ENCODE data around the gene OR52H1.
"Not testable (repeated sequence)": the region's sequence is repeated elsewhere in the genome, so short reads cannot be mapped to it uniquely, and the experiment has no call there.

The OR52H1 gene

DNA sequence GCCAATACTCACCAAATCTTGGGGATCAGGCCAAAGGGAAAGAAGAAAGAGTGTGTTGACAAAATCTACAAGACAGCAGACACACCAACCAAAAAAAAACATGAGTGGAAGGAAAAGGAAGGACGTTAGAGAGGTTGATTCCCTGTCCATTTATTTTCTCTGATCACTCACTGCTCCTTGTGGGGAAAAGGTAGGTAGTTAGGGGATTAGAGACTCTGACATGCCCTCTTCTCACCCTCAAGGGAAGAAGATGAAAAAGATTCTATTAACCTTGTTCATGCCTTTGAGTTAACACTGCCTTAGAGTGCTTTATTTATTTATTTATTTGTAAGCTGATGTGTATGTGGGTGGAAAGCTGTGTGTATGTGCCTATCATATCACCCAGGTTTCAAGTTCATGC, at the start of gene OR52H1:
Gene OR52H1, minus strand, starts transcription at position 101 of the 400 bp plus-strand sequence. CDS start 3,035 bp downstream, outside the sequence.
- no peak for DNase-seq

DNA sequence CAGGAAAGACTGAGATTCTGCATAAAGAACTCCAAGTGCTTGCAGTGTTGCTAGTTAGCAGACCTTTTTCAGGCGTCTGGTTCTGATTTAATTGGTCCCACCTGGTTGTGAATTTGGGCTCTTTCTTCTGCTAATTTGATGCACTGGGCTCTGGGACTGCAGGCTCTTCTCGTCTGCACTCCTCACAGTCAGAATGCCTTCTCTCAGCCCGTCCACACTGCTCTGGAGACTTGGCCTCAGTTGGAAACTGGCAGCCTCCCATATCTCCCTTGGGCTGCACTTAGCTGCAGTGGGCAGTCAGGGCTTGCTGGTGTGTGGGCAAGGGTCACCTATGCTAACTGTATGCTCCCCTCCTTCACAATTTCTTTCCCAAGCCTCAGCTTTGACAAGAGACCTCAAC, 49.6 kb upstream of the OR52H1 start:
- DNase-seq, result no peak

DNA sequence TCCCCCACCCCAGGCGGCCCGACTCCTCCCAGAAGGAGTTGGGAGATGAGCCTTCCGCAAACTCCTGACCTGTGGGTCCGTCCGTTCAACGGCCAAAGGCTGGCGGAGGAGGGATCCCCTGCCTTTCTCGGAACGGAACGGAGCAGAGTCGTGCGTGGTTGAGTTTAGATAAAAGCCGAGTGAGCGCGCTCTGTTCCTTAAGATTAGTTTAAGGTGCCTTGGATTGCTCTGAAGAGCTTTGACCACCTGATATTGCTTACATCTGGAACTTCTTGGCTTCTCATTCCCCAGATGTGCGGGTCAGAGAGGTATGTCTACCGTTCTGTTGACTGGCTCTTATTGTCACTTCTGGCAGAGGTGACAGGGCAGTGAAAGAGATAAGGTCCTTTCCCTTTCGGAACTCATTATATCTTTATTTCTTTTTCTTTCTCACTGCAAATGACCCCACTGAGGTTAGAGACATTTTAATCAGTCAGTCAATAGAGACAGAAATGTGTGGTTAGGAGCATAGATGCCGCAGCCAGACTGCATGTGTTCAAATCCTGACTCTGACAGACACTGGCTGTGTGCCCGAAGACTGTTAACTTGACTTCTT, 48.4 kb upstream of the OR52H1 start, which contains the start of gene TRIM6:
Gene TRIM6, plus strand, starts transcription at position 31 of the 595 bp plus-strand sequence. Its CDS starts 261 bp downstream, at position 292.
- peak; percentile 65 for DNase-seq

DNA sequence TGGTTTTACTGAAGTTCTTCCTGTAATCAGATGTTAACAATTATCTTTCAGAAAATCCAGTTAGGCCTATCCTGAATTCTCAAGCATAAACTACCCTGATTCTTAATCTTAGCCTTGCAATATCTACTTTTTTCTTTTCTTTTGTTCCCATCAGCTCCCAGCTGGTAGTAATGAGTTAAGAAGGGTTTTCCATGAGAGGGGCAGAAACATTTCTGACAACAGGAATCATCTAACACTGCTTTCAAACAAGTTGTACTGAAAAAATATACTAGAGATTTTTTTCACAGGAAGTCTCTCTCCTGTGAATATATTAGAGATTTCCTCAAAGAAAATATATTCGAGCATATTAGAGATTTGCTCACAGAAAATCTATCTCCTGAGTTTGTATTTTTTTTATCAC, 44.8 kb upstream of the OR52H1 start:
- no peak for DNase-seq

DNA sequence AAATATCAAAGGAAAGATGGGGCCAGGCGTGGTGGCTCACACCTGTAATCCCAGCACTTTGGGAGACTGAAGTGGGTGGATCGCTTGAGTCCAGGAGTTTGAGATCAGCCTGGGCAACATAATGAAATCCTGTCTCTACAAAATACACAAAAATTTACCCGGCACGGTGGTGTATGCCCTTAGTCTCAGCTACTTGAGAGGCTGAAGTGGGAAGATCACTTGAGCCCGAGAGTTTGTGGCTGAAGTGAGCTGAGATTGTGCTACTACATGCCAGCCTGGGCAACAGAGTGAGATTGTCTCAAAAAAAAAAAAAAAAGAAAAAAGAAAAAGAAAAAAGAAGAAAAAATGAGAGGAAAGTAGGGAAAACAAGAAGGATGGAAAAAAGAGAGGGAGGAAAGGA, 44.3 kb upstream of the OR52H1 start:
- no peak for DNase-seq

DNA sequence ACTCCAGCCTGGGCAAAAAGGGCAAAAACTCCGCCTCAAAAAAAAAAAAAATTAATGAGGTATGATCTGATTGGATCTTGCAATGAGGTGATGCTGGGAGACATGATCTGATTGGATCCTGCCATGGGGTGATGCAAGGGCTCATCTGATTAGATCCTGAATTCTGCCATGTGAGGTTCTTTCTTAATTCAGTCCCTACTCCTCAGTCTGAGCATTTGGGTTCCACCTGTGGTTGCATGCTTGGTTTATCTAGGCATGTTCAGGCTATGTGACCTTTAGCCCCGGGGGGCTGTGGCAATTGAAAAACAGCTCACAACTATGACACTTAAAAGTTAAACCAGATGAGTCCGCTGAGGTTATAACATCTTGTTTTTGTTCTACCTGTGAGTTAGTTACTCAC, 43.3 kb upstream of the OR52H1 start:
- no peak for DNase-seq

DNA sequence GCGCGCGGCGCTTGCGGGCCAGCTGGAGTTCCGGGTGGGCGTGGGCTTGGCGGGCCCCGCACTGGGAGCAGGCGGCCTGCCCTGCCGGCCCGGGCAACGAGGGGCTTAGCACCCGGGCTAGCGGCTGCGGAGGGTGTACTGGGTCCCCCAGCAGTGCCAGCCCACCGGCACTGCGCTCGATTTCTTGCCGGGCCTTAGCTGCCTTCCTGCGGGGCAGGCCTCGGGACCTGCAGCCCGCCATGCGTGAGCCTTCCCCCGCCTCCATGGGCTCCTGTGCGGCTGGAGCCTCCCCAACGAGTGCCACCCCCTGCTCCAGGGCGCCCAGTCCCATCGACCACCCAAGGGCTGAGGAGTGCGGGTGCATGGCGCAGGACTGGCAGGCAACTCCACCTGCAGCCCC, 41.6 kb upstream of the OR52H1 start:
- DNase-seq, result not testable (repeated sequence)

DNA sequence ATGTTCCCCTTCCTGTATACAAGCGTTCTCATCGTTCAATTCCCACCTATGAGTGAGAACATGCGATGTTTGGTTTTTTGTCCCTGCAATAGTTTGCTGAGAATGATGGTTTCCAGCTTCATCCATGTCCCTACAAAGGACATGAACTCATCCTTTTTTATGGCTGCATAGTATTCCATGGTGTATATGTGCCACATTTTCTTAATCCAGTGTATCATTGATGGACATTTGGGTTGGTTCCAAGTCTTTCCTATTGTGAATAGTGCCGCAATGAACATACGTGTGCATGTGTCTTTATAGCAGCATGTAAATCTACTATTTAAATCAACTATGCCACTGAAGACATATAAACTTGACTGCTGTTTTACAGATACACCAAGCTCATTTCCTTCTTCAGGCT, 36.1 kb upstream of the OR52H1 start:
- not testable (repeated sequence) for DNase-seq

DNA sequence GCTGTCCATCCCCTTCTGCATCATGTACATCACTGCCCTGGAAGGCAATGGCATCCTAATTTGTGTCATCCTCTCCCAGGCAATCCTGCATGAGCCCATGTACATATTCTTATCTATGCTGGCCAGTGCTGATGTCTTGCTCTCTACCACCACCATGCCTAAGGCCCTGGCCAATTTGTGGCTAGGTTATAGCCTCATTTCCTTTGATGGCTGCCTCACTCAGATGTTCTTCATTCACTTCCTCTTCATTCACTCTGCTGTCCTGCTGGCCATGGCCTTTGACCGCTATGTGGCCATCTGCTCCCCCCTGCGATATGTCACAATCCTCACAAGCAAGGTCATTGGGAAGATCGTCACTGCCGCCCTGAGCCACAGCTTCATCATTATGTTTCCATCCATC, 32.7 kb upstream of the OR52H1 start:
- DNase-seq, result no peak

DNA sequence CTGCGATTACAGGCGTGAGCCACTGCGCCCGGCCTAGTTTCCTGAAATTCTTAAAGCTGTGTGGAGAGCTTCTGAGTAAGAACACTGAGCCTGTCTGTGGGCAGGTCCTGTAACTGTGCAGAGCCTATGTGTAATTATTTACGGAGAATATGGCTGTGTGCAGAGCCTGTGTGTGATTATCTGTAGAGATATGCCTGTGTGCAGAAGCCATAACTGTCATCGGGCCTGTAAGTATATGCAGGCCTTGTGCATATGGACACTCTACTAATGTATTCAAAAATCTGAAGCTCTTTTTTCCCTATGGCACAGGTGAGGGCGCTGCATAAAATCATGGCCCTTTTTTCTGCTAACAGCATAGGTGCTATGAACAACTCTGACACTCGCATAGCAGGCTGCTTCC, 32.2 kb upstream of the OR52H1 start, which contains the start of gene OR52B6:
Gene OR52B6, plus strand, starts transcription at position 301 of the 400 bp plus-strand sequence. Its CDS starts 0 bp downstream, at position 301.
- DNase-seq, result no peak

DNA sequence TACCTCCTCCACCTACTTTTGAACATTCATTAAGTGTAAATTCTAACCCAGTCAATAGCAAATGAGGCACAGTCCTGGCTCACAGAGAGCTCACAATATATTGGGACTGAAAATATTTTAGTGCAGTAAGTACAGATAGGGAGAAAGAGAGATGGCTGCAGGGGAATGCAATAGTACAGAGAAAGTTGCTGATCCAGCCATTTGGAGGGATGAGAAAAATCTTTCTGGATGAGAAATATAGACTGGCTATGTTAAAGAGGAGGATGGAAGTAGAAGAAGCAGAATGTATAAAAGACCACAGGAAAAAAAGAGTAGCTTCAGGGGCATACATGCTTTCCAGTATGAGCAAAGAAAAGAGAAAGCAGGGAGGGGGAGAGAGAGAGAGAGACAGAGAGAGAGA, 28.8 kb upstream of the OR52H1 start:
- no peak for DNase-seq

DNA sequence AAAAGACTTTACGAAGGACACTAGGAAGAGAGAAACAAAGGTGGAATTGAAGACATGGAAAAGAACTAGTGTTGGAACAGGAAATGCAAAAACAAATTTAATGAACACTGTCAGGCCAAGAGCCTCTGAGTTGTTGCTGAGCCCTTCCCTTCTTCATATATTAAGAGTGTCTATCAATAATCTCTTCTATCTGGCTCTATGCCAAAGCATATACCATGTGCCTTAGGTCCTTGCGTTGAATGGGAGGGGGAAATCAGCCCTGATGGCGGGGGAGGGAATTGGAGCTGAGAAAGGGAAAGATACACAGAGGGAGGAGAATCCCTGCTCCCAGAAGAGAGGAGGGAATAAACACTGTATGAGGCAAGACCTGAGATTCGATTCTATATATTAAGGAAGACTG, 26.8 kb upstream of the OR52H1 start:
- DNase-seq, result no peak

DNA sequence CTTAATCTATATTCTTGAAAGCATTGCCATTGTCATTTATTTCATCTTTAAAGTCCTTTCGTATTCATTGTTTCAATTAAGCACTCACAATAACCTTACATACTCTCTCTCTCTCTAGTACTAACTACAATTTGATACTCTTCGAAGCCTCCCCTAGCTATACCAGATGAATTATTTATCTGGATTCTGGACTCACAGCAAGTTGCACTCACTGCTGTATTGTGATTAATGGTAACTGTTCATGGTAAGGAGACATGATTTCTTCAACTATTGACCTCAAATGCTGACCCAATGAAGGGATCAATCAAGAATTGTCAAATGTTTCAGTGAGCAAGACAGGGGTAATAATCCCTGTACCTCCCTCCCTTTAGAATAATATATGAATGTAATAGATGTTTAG, 26.3 kb upstream of the OR52H1 start:
- no peak for DNase-seq

DNA sequence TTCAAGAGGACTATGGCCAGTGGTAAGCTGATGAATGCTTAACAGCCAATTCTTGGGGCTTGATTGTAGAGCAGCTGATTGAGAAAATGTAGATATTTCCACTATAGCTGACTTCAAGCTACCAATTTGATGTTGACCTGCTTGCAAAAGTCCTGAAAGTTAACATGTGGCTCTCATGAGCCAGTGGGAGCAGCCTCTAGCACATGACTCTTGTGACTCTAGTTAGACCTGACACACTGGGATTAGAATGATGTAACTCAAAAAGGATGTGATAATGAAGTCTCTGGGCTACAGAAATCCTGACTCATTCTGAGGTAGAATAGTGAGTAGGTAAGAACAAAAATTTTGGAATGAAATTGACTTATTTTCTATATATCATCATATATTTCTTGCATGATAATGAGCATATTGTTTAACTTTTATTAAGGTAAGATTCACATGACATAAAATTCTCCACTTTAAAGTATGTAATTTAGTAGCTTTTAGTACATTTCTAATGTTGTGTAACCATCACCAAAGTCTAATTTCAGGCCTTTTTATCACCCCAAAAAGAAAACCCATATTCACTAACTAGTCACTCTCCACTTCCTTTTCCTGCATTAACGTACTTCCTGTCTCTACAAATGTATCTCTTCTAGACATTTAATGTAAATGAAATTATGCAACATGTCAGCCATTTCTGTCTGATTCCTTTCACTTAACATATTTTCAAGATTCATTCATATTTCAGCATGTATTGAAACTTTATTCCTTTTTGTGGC, 16.1 kb upstream of the OR52H1 start:
- no peak for DNase-seq

DNA sequence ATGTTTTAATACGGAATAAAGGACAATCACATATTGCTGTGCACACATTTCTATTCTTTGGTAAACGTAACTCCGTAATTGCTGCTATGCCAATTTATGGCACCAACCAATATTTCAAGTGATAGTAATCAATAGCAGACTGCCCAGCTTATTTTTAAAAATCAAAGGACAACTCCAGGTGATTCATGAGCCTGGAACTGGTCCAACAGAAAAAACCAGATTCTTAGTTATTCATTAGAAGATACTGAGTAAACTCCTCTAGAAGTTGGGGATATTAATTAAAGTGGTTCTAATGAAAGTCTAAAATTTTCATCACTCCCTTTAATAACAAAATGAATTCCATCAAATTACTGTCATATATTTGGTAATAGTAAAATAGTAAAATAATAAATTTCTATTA, 9.4 kb upstream of the OR52H1 start:
- DNase-seq, result no peak

DNA sequence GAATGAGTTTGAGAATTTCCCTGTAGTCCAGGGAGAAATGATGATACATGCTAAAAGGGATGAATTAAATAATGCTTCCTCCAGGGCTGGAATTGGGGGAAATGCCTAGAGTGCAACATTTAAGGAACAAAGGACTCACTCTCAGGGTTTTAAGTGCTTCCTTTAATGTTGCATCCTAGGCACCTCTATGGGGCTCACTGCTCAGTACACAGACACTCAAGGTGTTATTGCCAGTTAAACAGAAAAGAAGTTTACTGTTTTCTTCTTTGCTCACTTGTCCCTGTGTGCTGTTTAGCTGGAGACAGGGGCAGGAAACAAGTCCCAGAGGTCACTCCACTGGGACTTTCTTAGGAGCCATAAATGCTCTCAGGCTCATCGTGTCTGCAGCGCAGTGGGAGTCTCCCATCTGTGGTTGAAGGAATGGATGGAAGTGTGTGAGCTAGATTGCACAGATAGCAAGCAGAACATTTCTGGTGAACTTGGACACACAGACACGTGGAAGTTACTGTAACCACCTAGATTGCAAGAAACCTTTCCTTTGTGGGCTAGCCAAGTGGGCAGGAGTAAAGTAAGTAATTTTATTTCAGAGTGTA, 8.4 kb upstream of the OR52H1 start:
- DNase-seq, result no peak

DNA sequence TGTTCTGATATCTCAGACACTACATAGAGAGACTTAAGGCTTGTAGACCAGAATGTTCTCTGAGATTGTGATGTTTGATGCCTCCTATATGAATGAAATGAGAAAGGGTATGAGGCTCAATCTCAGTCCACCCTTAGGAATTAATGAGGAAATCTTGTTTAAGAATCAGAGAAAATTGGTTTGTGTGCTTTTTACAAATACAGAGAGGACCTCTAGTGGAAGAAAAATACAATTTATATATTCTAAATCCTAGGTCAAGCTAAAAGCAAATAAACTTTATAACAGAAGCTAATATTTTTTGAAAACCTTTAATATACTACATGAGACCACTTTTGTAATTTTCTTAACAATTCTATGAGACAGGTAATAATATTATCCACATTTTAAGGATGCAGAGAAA, 5.0 kb upstream of the OR52H1 start:
- DNase-seq, result no peak

DNA sequence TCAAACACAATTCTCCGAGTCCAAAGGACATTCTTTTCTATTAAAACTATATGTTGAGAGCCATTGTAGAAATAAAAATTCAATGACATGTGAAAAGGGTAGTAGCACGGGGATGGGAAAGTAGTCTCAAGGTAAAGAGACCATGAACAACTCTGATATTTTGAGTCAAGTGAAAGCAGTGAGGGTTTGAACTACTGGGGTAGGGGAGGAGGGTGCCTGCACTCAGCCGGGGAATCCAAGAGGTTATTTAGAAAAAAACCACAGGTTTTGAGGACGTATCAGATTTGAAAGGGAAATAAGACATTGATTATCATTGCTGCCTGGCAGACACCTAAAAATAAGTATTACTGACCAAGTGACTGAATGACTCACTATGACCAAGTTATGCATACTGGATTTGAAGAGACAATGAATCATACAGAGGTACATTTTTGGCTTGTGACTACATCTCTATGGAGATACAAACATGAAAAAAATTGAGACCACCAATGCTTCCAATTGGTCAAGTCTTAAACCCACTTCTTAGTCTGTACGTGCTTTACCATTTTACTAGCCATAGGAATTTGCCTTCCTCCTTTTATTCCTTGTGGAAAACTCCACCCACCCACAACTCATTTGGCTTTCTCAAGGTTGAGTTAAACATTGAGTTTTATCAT, 2.2 kb upstream of the OR52H1 start:
- DNase-seq, result no peak

DNA sequence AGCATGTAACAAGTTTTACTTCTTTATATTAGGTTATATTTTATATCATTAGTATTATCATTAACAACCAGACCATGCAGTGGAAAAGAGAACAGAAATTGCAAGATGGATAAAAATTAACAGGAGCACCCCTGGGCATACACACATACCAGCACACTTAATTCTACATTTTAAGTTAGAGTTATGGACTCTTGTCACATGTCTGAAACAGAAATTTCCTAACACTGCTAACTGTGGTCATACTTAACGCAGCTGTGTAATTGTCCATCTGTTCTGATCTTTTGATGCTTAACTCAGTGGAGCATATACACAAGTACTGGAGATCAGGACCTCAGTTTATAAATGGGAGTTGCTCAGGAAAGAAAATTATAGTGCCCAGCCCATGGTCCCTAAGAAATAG, 358 bp downstream of the OR52H1 start:
- DNase-seq, result no peak

DNA sequence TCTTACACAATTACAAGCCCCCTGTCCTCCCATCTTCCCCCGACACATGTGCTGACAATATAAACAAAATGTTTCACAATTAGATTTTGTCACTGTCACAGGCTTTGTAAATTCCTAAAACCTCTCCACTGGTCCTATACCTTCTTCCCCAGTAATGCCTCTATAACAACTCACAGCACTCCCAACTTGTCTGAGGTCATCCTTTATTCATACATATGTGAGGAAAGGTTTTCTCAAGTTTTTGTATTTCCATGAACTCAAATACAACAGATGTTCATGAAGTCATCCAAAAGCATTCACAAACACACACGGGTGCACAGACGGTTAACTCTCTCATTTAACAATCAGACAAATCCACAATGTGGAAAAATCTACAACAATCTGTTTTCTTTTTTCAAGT, 1.9 kb downstream of the OR52H1 start:
- DNase-seq, result no peak

DNA sequence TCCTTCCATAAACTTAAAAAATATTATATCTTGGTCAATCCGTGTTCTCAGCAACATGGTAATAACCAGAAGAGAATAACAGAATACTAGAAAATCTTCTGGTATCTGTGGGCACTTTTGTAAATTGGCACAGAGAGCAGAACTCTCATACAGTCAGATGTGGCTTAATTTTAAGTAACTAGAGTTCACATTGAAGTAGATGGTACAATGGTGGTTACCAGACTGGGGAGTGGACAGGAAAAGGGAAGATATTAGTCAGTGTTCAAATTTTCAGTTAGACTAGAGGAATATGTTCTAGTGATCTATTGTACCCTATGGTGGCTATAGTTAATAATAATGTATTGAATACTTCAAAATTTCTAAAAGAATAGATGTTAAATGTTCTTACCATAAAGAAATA, 6.9 kb downstream of the OR52H1 start:
- no peak for DNase-seq

DNA sequence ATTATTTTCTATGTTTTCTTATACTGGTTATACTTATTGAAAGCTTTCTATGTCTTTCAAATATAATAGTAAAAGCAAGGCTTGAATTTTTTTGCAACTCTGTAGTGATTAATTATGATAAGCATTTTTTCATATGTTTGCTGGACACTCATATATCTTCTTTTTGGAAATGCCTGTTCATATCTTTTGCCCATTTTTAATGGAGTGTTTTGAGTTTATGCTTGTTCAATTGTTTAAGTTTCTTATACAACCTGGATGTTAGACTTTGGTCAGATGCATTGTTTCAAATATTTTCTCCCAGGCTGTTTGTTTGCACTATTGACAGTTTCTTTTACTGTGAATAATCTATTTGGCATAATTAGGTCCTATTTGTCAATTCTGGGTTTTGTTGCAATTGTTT, 11.9 kb downstream of the OR52H1 start:
- no peak for DNase-seq

DNA sequence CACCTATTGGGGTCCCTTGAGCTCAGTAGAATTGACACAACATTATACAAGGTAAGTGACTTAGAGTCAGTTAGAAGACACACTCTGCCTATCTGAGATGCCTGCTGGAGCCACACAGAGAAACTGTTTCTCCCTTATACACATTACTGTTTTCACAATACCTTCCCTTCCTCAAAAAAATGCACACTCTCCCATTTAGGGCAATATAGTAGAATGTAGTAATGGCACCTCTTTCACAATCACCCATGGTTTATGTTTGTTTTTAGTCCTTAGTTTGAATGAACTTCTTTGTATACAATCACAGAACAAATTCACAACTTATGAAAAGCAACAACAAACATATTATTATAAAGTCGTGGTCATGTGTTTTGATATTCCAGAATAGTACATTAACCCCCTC, 14.3 kb downstream of the OR52H1 start:
- peak; percentile 2 for DNase-seq
